ENCODE measurements around the gene HYCC2.

GRCh38 chr2:201021914-201022313, 49.6 kb downstream of the HYCC2 start:
- TF ChIP-seq CTCF (IDR thresholded peaks at IDR 0.05; ENCODE audit: insufficient read depth, low read depth, low read length) (no peak), EZH2 (IDR thresholded peaks at IDR 0.05; ENCODE audit: insufficient read depth, low read length) (no peak)

All from astrocyte (in vitro differentiated cells and primary cell).